T1000 (cell line): ENCODE results near the gene TP63.
"Not testable (repeated sequence)": the region's sequence is repeated elsewhere in the genome, so short reads cannot be mapped to it uniquely, and the experiment has no call there.

Source experiments
- DNase-seq: peaks from one replicate; lab custom pipeline; 2025; ENCODE audit warnings: mixed read lengths; lab: John Stamatoyannopoulos, UW

Gene TP63

DNA sequence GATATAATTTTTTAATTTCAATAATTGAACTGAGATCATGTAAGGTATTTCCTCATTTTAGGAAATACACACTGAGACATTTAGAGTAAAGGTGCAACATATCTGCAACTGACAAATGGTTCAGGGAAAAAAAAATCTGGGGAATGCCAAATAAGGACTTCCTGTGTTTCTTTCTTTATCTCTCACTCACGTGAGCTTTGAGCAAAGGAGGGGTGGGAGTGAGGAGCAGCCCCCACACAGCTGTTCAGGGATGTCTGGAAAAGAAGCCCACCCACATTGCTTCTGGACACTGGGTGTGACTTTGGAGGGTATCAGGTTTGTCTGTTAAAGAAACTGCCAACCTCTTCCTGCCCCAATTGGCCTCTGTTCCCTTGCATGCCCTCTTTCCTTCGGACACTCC lies 5.6 kb upstream of the TP63 start:
- DNase-seq = no peak

DNA sequence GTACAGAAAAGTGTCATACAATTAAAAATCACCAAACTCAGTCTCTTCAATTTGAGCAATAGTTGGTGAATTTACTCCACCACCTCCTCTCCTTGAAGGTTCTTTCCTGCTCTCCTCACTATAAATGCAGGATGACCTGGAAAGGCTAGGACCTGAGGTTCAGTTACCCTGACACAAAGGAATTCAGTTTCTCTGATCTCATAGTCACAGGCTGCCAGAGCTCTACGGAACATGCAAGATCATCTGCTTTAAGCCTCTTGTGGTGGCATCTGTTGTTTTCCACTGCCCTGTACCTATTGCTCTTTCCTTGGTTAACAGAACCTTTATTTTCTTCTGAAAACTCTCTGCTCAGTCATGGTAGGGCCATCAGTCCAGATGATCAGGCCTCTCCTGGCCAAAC lies 4.9 kb upstream of the TP63 start:
- no peak for DNase-seq

DNA sequence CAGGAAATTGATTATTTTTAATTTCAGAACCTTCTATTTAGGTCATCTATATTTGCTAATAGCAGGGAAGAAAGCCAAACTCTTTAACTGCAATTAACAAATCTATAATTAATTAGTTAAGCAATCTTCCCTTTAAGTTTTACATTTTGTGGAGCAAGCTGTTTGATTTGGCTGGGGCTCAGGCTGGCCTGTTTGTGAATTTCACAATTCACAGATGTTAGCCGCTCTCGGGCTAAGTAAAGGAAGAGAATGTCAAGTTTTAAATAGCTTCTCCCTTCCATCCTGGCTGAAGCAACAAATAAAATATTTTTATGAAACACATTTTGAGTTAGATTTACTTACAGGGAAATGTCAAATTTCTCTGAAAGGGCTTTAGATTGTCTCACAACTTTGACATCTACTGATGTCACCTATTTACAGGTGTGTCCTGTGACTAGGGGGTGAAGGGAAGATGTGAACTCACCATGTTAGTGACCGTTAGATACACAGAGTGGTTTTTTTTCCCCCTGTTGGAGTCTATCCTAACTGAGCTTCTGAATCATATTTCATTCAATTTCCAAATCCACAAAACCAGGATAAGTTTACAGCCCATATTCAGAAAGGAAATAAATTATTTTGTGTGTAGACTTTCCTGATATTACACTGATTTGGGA lies 1.3 kb upstream of the TP63 start:
- no peak for DNase-seq

GRCh38 chr3:189630767-189631372 lies 319 bp upstream of the TP63 start:
- no peak for DNase-seq

- DNase-seq = no peak
Observed at GRCh38 chr3:189631409-189631808, 220 bp downstream of the TP63 start.

DNA sequence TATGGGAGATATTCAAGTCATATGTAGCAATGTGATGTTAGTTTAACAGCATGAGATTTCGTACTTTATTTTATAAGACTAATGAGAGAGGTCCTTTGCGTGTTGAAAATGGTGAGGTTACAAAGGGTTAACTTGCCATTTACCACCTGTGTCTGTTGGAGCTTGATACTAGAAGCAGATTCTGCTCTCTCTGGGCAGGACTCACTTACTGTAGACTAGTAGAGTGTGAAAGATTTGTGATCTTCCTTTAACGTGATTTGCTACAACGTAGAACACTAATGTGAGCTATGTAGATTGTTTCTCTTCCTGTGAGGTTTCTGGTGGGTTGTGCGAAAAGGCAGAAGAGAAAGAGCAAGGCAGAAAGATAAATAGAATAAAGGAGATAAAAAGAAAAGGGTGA lies 1.1 kb downstream of the TP63 start:
- DNase-seq = no peak

- DNase-seq = no peak
Observed at GRCh38 chr3:189635339-189635738, 4.2 kb downstream of the TP63 start.

DNA sequence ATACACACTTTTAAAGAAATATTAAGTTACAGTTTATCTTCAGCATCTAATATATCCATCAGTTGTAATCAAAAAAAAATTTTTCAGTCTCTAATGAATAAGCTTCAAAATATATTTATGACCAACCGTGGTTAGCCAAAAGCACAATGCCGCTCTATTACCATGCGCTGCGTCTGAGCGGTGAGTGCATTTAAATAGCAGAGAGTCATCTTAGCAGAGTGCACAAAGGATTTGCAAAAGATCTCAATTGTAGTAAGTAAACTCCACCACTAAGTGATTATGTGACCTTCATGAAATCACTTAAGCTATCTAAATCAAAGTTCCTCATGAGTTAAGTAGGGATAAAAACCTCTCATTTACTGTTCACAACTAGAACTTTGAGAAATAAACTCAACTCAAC lies 4.9 kb downstream of the TP63 start:
- no peak for DNase-seq

DNA sequence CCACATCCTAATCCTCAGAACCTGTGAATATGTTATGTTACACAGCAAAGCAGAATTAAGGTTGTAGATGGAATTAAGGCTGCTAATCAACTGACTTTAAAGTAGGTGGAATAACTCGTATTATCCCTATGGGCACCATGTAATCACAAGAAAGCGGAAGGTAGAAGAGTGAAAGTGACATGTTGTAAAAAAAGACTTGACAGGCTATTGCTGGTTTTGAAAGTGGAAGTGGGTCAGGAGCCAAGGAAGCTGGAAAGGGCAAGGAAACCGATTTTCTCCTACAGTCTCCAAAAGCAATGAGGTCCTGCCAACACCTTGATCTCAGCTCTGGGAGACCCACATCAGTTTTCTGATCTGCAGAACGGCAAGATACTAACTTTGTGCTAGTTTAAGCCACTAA lies 6.6 kb downstream of the TP63 start:
- DNase-seq = no peak

GRCh38 chr3:189638276-189639031 lies 7.3 kb downstream of the TP63 start:
- DNase-seq = no peak

DNA sequence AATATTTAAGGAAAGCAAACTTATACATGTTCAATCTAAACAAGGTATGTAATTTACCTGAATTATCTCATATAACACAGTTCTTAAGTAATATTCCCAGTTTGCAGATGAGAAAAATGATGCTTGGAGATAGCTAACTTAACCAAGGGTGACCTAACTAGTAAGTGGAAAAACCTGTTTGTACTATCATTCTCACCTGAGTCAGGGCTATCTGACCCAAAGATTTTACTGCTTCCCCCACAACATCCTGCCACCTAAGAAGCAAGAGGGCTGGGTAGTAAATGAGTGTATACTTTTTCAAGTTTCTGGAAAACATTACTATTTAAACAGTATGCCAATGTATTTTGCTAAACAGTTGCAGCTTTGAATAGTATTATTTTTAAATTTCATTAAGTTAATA lies 10.6 kb downstream of the TP63 start:
- DNase-seq = no peak

DNA sequence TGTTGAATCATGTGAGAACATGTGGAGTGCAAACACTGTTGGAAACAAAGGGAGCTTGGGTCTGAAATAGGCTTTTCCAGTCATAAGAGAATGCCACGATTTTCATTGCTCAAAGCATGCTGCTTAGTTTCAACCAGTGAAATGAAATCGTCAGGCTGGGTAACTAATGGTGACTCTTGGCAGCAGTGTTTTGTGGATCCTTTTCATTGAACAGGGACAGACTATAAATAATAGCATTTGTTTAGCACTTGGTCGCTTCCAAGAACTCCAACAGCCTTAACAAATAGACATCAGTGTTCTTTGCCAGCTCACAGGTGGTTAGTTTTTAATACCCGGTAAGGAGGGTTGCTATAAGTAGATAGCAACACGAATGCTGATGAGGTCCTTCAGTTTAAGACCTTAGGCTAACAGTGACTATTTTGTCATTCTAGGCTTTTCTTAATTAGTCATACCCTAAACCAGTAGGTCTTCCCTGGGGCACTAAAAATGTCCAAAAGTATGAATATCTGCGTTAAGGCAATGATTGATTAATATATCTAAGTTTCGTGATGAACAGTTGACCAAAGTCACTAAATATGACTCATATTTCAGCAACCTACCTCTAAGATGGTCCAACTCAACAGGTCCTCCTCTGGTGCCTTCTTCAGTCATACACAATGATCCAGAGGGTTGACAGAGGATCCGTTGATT lies 15.8 kb downstream of the TP63 start:
- DNase-seq = no peak

GRCh38 chr3:189652042-189652441 lies 20.9 kb downstream of the TP63 start:
- DNase-seq = no peak

- no peak for DNase-seq
Observed at GRCh38 chr3:189655617-189656016, 24.4 kb downstream of the TP63 start.

GRCh38 chr3:189659571-189659970 lies 28.4 kb downstream of the TP63 start:
- DNase-seq = no peak

DNA sequence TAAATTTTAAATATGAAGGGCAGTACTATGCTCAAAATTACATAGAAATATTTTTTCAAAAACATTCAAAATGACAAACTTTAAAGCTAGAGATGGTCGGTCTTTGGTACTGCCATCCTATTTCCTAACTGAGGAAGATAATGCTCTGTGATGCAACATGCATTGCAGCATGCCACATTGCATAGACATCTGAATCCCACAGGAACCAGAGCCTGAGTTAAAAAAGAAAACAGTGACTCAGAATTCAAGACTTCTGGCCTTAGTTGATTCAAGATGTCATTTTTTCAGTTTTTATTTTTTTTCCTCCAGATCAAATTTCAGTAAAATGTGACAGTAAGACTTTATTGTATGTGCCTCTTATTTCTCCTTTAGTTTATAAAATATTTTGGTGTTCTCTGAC lies 33.1 kb downstream of the TP63 start:
- DNase-seq = no peak

- DNase-seq = not testable (repeated sequence)
Observed at GRCh38 chr3:189672346-189672745, 41.2 kb downstream of the TP63 start.

GRCh38 chr3:189673535-189673934 lies 42.3 kb downstream of the TP63 start:
- DNase-seq = no peak

GRCh38 chr3:189674249-189674913 lies 43.2 kb downstream of the TP63 start:
- no peak for DNase-seq

DNA sequence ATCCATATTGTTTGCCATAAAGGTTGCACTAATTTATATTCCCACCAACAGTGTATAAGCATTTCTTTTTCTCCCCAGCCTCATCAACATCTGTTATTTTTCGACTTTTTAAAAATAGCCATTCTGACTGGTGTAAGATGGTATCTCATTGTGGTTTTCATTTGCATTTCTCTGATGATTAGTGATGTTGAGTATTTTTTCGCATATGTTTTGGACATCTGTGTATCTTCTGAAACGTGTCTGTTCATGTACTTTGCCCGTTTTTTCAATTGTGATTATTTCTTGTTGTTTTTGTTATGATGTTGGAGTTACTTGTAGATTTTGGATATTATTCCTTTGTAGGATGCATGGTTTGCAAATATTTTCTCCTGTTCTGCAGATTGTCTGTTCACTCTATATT lies 46.5 kb downstream of the TP63 start:
- no peak for DNase-seq

DNA sequence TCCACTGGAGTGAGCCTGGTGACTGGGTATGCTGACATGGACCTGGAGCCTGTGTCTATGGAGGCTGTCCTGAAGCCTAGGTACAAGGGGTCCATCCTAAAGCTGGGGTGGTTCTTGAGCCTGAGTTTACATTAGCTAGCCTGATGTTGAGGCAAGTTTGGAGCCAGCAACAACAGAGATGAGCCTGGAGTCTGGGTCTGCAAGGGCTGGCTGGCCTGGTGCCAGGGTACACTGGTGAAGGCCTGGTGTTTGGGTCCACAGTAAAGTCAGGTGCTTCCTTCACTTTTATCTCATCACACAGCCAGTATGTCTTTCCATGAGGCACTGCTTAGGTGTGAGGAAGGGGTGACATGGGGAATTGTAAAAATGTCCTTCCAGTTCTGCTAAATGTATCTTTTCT lies 49.5 kb downstream of the TP63 start:
- DNase-seq = no peak

DNA sequence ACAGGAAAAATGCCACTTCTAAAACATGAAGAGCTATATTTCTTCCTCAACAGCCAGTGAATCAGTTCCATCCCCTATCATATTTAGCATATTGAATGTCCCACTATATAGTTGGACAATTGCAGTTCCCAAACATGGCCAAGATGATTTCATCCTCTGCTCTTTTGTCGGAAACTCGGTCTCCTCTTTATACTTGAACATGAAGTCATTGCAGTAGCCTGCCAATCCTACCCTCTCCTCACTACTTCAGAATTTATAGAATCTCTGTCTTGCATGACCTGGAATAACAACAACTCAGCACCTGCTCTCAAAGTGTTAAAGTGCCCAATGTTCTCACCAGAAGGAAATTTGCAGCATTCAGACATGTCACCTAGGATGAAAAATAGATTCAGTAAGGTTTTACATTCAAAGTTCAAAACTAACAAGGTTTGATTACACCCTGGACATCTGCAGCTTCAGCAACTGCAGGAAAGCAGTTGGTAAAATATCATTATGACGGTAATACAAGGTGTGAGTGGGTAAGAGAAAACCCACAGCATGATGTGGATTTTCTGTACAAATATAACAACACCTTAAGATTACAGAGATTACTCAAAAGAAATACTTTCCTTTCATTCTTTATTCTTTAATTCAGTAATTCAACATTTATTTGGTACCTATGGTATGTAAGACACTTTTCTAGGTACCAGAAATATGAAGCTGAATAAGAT lies 52.5 kb downstream of the TP63 start:
- DNase-seq = no peak
